ENCODE measurements around the gene ITGBL1.

The ITGBL1 gene

GRCh38 chr13:101424381-101425155, 27.9 kb upstream of the ITGBL1 start:
- peaks cover 4% of the 10 kb centered on the region for H3K27me3 Mint-ChIP-seq (ENCODE audit: low read depth)
- H3K4me3 Mint-ChIP-seq: no peak overlapping the region

DNA sequence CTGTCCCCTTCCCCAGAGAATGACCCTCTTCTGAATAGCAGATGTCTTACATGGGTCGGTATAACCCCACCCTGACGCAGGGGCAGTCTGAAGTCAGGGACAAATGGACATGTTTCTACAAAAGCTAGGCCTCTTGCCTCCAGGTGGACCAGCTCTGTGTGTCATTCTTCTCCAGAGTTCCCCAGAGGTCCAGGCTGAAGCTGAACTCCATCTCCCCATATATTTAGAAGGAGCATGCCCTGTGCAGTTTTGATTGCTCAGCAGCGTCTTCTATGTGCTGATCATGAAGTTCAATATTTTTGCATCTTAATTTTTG, 27.4 kb upstream of the ITGBL1 start:
- TF ChIP-seq, protein P1, sequence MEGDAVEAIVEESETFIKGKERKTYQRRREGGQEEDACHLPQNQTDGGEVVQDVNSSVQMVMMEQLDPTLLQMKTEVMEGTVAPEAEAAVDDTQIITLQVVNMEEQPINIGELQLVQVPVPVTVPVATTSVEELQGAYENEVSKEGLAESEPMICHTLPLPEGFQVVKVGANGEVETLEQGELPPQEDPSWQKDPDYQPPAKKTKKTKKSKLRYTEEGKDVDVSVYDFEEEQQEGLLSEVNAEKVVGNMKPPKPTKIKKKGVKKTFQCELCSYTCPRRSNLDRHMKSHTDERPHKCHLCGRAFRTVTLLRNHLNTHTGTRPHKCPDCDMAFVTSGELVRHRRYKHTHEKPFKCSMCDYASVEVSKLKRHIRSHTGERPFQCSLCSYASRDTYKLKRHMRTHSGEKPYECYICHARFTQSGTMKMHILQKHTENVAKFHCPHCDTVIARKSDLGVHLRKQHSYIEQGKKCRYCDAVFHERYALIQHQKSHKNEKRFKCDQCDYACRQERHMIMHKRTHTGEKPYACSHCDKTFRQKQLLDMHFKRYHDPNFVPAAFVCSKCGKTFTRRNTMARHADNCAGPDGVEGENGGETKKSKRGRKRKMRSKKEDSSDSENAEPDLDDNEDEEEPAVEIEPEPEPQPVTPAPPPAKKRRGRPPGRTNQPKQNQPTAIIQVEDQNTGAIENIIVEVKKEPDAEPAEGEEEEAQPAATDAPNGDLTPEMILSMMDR (IDR thresholded peaks at IDR 0.05; ENCODE audit: unreplicated experiment in 3 of 3): no peak
- H3K36me3 Mint-ChIP-seq (ENCODE audit: low read depth): no peaks in the 10 kb centered on the region
- H3K4me3 Mint-ChIP-seq: no peak overlapping the region
- no peaks in the 10 kb centered on the region for H3K4me1 Mint-ChIP-seq
- no peak overlapping the region for H3K27ac Mint-ChIP-seq
- peaks cover 2% of the 10 kb centered on the region for H3K9me3 Mint-ChIP-seq
- peaks cover 2% of the 10 kb centered on the region for H3K27me3 Mint-ChIP-seq (ENCODE audit: low read depth)

More at GRCh38 chr13:101424381-101425155, 27.9 kb upstream of the ITGBL1 start:
- Mint-ChIP-seq H3K27ac (no peak overlapping the region), H3K9me3 (peaks cover 2% of the 10 kb centered on the region), H3K4me1 (no peaks in the 10 kb centered on the region), H3K36me3 (ENCODE audit: low read depth) (no peaks in the 10 kb centered on the region)
- TF ChIP-seq, protein P1 (IDR thresholded peaks at IDR 0.05; ENCODE audit: unreplicated experiment in 3 of 3): no peak

- Mint-ChIP-seq H3K27me3 (ENCODE audit: low read depth) (no peaks in the 10 kb centered on the region), H3K4me1 (no peaks in the 10 kb centered on the region), H3K4me3 (no peak overlapping the region), H3K36me3 (ENCODE audit: low read depth) (no peaks in the 10 kb centered on the region), H3K27ac (no peak overlapping the region), H3K9me3 (no peaks in the 10 kb centered on the region)
- TF ChIP-seq, protein P1 (IDR thresholded peaks at IDR 0.05; ENCODE audit: unreplicated experiment in 3 of 3): no peak
Measured at GRCh38 chr13:101425623-101426022, 26.9 kb upstream of the ITGBL1 start.

GRCh38 chr13:101429733-101430132, 22.7 kb upstream of the ITGBL1 start:
- Mint-ChIP-seq H3K27ac (no peak overlapping the region), H3K4me1 (no peaks in the 10 kb centered on the region), H3K4me3 (no peak overlapping the region), H3K27me3 (ENCODE audit: low read depth) (no peaks in the 10 kb centered on the region), H3K36me3 (ENCODE audit: low read depth) (no peaks in the 10 kb centered on the region), H3K9me3 (no peaks in the 10 kb centered on the region)
- TF ChIP-seq, protein P1 (IDR thresholded peaks at IDR 0.05; ENCODE audit: unreplicated experiment in 3 of 3): no peak

DNA sequence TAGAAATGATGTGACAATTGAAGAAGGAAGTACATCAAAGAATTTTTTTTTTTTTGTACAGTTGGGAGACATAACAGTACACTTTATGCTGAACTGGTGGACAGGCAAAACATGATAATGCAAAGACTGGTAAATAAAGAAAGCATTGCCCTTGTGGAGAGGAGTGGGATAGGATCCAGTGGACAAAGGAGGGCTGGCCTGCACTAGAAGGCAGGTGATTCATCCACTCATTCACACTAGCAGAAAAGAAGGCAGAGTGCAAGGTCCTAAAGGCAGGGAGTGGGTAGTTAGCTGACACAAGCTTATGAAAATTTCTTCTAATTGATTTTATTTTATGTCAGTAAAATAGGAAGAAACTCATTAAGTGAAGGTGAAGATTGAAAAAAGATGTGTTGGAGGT, 18.6 kb upstream of the ITGBL1 start:
- H3K9me3 Mint-ChIP-seq: no peaks in the 10 kb centered on the region
- no peaks in the 10 kb centered on the region for H3K36me3 Mint-ChIP-seq (ENCODE audit: low read depth)
- H3K27ac Mint-ChIP-seq: no peak overlapping the region
- H3K4me3 Mint-ChIP-seq: no peak overlapping the region
- TF ChIP-seq, protein P1 (IDR thresholded peaks at IDR 0.05; ENCODE audit: unreplicated experiment in 3 of 3): no peak
- no peaks in the 10 kb centered on the region for H3K4me1 Mint-ChIP-seq
- H3K27me3 Mint-ChIP-seq (ENCODE audit: low read depth): no peaks in the 10 kb centered on the region

- Mint-ChIP-seq H3K9me3 (no peaks in the 10 kb centered on the region), H3K36me3 (ENCODE audit: low read depth) (no peaks in the 10 kb centered on the region), H3K4me1 (no peaks in the 10 kb centered on the region), H3K27ac (no peak overlapping the region), H3K4me3 (no peak overlapping the region), H3K27me3 (ENCODE audit: low read depth) (no peaks in the 10 kb centered on the region)
- TF ChIP-seq, protein P1 (IDR thresholded peaks at IDR 0.05; ENCODE audit: unreplicated experiment in 3 of 3): no peak
Measured at GRCh38 chr13:101434486-101434885, 18.0 kb upstream of the ITGBL1 start.
